Coronary artery (tissue), 2 donors: Measurements from ENCODE around the gene RBM38.
A peak's percentile ranks its signal among the peaks of the same experiment; 100 is the strongest.

Source experiments
- DNase-seq: peaks from one replicate; pipeline ENCODE4 v3.0.0-alpha.2; 2017; ENCODE audit warnings: low spot score
- H3K27ac ChIP-seq, 2 donors: fragments of 200-600 bp; sonication (generic); one replicate each; pipeline ENCODE4 v1.5.1; 2016 to 2019
- H3K4me3 ChIP-seq: fragments of 200-600 bp; sonication (generic); 2 replicates; pipeline ENCODE4 v1.5.1; 2016; ENCODE audit warnings: mild to moderate bottlenecking, moderate library complexity
- CTCF ChIP-seq: fragments of 200-600 bp; sonication (generic); IDR thresholded peaks from one replicate; pipeline ENCODE4 v1.5.1; 2019; ENCODE audit warnings: antibody characterized with exemption

RBM38 gene

GRCh38 chr20:57385940-57386339 is 5.3 kb upstream of the RBM38 start:
- DNase-seq, result no peak
- Histone ChIP-seq H3K27ac (no peak overlapping the region), H3K4me3 (no peak overlapping the region)
- no peak for TF ChIP-seq CTCF

GRCh38 chr20:57386762-57387161 is 4.4 kb upstream of the RBM38 start:
- H3K27ac ChIP-seq, result no peak overlapping the region
- H3K4me3 ChIP-seq, result no peak overlapping the region
- DNase-seq, result no peak
- no peak for TF ChIP-seq CTCF

- no peak for DNase-seq
- TF ChIP-seq CTCF, result no peak
Observed at GRCh38 chr20:57387463-57387862, 3.7 kb upstream of the RBM38 start.

GRCh38 chr20:57387945-57388371 is 3.2 kb upstream of the RBM38 start:
- DNase-seq, result no peak
- no peak overlapping the region for H3K4me3 ChIP-seq
- H3K27ac ChIP-seq, result no peak overlapping the region

More at GRCh38 chr20:57387463-57387862, 3.7 kb upstream of the RBM38 start:
- Histone ChIP-seq H3K4me3 (no peak overlapping the region), H3K27ac (no peak overlapping the region)

GRCh38 chr20:57388953-57389694 is 2.1 kb upstream of the RBM38 start:
- peak overlapping the region; percentile 61 for H3K4me3 ChIP-seq
- no peak for TF ChIP-seq CTCF
- peak overlapping the region; percentile 68 to 76 for H3K27ac ChIP-seq
- DNase-seq, result peak; percentile 85

More at GRCh38 chr20:57387945-57388371, 3.2 kb upstream of the RBM38 start:
- TF ChIP-seq CTCF, result no peak

- Histone ChIP-seq H3K4me3 (peak overlapping the region; percentile 61), H3K27ac (peak overlapping the region; percentile 68 to 76)
- TF ChIP-seq CTCF, result no peak
- DNase-seq, result no peak
Observed at GRCh38 chr20:57389695-57390603, 1.2 kb upstream of the RBM38 start.
